ENCODE results near the gene MT3. TPM values are rescaled to one million over a fixed set of nuclear protein-coding genes. Genes with fewer than 3 reads are reported as not detected.
A peak's percentile ranks its signal among the peaks of the same experiment; 100 is the strongest.

Gene MT3
- total RNA-seq, 1 donor from 2014 or later, result not detected

DNA sequence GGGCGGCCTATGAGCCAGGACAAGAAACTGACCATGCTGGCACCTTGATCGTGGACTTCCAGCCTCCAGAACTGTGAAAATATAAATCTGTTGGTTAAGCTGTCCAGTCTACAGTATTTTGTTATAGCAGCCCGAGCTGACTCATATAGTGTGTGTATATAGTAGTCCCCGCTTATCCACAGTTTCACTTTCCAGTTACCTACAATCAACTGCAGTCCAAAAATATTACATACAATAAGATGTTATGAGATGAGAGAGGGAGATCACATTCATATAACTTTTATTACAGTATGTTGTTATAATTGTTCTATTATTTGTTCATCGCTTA, 4.9 kb downstream of the MT3 start:
- peaks cover 17% of the 10 kb centered on the region for H3K27me3 ChIP-seq (ENCODE audit: low read depth)
- H3K9me3 ChIP-seq, result no peaks in the 10 kb centered on the region
- DNase-seq (no peak), ATAC-seq (no peak)
- H3K4me3 ChIP-seq, result no peak overlapping the region
- TF ChIP-seq, protein P1, sequence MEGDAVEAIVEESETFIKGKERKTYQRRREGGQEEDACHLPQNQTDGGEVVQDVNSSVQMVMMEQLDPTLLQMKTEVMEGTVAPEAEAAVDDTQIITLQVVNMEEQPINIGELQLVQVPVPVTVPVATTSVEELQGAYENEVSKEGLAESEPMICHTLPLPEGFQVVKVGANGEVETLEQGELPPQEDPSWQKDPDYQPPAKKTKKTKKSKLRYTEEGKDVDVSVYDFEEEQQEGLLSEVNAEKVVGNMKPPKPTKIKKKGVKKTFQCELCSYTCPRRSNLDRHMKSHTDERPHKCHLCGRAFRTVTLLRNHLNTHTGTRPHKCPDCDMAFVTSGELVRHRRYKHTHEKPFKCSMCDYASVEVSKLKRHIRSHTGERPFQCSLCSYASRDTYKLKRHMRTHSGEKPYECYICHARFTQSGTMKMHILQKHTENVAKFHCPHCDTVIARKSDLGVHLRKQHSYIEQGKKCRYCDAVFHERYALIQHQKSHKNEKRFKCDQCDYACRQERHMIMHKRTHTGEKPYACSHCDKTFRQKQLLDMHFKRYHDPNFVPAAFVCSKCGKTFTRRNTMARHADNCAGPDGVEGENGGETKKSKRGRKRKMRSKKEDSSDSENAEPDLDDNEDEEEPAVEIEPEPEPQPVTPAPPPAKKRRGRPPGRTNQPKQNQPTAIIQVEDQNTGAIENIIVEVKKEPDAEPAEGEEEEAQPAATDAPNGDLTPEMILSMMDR (IDR thresholded peaks at IDR 0.05), result no peak
- intact Hi-C loops (cut with DNase I), result no loop called here
- H3K27ac ChIP-seq, result no peak overlapping the region
- peaks cover 6% of the 10 kb centered on the region for H3K4me1 ChIP-seq
- H3K36me3 ChIP-seq, result no peaks in the 10 kb centered on the region

DNA sequence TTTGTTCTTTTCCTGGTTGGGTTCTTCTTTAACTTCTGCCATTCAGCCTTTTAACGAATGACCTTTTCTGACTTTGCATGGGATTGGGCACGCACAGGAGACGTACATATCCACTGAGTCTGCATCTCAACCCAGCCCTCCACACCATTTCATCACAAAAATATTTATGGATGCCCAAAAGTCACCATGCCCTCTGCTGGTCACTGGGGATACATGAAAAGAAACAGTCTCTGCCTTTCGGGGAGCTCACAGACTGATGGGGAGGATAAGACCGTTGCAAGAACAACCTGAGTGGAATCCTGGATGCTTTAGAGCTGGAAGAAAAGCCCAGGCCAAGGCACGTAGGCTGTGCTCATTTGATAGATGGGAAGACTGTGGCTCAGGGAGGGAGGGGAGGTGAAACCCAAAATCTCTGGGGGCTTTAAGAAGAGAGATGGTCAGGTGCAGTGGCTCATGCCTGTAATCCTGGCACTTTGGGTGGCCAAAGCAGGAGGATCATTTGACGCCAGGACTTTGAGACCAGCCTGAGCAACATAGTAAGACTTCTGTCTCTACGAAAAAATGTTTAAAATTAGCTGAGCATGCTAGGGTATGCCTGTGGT, 11.2 kb downstream of the MT3 start:
- ATAC-seq, result peak; percentile 56 to 63
- no peak overlapping the region for H3K4me3 ChIP-seq
- DNase-seq, result no peak
- H3K9me3 ChIP-seq, result no peaks in the 10 kb centered on the region
- H3K36me3 ChIP-seq, result no peaks in the 10 kb centered on the region
- TF ChIP-seq, protein P1 (IDR thresholded peaks at IDR 0.05), result peak; percentile 62
- H3K4me1 ChIP-seq, result peaks cover 5% of the 10 kb centered on the region
- intact Hi-C loops (cut with DNase I), result no loop called here
- H3K27me3 ChIP-seq (ENCODE audit: low read depth), result no peaks in the 10 kb centered on the region
- no peak overlapping the region for H3K27ac ChIP-seq

DNA sequence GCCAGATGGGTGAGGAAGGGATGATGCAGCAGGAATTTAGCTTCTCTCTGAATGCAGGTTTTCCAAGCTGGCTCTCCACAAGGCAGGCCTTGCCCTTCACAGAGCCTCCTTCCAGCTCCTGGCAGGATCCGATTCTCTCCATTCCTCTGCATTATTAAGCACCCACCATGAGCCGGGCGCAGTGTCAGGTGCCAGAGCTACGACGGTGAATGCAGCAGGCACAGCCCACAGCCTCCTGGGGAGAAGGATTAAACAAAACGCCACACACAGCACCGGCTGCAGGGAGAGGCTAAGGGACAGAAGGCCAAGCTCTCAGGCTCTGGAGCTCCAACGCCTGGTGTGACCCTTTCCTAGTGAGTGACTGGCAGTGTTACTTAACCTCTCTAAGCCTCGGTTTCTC, 12.0 kb downstream of the MT3 start:
- Histone ChIP-seq H3K9me3 (no peaks in the 10 kb centered on the region), H3K27ac (no peak overlapping the region), H3K36me3 (no peaks in the 10 kb centered on the region), H3K4me3 (no peak overlapping the region), H3K27me3 (ENCODE audit: low read depth) (no peaks in the 10 kb centered on the region), H3K4me1 (peaks cover 13% of the 10 kb centered on the region)
- intact Hi-C loops (cut with DNase I), result no loop called here
- DNase-seq (no peak), ATAC-seq (no peak)
- TF ChIP-seq, protein P1 (IDR thresholded peaks at IDR 0.05), result no peak

DNA sequence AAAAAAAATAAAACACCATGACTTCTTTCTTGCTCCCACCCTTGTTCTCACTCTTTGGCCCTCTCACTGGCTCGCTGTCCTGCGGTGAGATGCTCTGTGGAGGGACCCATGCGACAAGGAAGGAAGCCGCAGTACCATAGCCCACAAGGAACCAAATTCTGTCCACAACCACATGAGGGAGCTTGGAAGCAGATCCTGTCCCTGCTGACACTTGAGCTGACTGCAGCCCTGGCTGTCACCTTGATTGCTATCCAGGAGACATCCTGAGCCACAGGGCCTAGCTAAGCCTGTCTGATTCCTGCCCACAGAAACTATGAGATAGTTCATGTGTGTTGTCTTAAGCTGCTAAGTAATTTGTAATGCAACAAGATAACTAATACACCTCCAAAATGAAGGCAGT, 14.3 kb downstream of the MT3 start:
- Histone ChIP-seq H3K36me3 (no peaks in the 10 kb centered on the region), H3K9me3 (no peaks in the 10 kb centered on the region), H3K27me3 (ENCODE audit: low read depth) (no peaks in the 10 kb centered on the region), H3K4me3 (no peak overlapping the region), H3K27ac (no peak overlapping the region), H3K4me1 (peaks cover 32% of the 10 kb centered on the region)
- TF ChIP-seq, protein P1 (IDR thresholded peaks at IDR 0.05), result peak; percentile 44
- intact Hi-C loops (cut with DNase I), result no loop called here
- ATAC-seq, result no peak
- DNase-seq, result no peak

DNA sequence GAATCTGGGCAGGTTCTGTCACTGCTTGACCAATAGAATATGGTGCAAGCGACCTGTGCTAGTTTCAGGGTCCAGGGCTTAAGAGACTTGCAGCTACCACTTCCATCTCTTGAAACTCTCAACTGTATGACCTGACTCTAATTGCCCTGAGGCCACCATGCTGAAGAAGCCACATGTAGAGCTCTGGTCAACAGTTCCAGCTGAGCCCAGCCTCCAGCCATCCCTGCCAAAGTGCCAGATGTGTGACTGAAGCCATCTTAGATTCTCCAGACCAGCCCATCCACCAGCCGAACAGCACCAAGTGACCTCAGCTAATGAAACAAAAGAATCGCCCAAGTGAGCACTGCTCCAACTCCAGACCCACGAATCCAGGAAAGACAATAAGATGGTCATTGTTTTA, 15.6 kb downstream of the MT3 start:
- Histone ChIP-seq H3K27me3 (ENCODE audit: low read depth) (no peaks in the 10 kb centered on the region), H3K4me3 (no peak overlapping the region), H3K36me3 (no peaks in the 10 kb centered on the region), H3K4me1 (peaks cover 34% of the 10 kb centered on the region), H3K27ac (peak overlapping the region; percentile 96), H3K9me3 (no peaks in the 10 kb centered on the region)
- TF ChIP-seq, protein P1 (IDR thresholded peaks at IDR 0.05), result no peak
- ATAC-seq, result no peak
- intact Hi-C loops (cut with DNase I), result no loop called here
- no peak for DNase-seq

DNA sequence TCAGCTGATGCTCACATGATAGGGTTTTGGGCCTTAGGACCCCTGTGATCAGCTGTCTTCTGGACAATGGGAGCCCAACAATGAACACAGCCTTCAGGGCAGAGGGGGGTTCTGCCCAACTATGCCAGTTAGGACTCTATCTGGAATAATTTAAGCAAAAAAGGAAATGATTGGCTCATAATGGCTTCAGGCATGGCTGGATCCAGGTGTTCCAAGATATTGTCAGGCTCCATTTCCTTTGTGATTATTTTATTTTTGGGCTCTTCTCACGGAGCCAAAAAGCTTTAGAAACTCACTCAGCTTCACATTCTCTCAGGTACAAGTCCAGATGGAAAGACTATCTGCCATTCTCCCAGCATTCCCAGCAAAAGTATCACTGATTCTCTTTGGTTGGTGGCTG, 16.1 kb downstream of the MT3 start:
- intact Hi-C loops (cut with DNase I), result no loop called here
- no peak overlapping the region for H3K4me3 ChIP-seq
- DNase-seq, result no peak
- H3K36me3 ChIP-seq, result no peaks in the 10 kb centered on the region
- TF ChIP-seq, protein P1 (IDR thresholded peaks at IDR 0.05), result no peak
- H3K27me3 ChIP-seq (ENCODE audit: low read depth), result no peaks in the 10 kb centered on the region
- H3K27ac ChIP-seq, result peak overlapping the region; percentile 96
- no peaks in the 10 kb centered on the region for H3K9me3 ChIP-seq
- no peak for ATAC-seq
- H3K4me1 ChIP-seq, result peaks cover 39% of the 10 kb centered on the region
